ENCODE measurements around the gene TUBB1.

TUBB1 gene

GRCh38 chr20:59069026-59069425 is 49.8 kb downstream of the TUBB1 start:
- DNase-seq: no peak
- Histone ChIP-seq H3K79me2 (ENCODE audit: insufficient read depth, low read length) (no peaks in the 10 kb centered on the region), H3K9me3 (ENCODE audit: insufficient read depth, low read length, severe bottlenecking) (no peaks in the 10 kb centered on the region), H3K4me1 (ENCODE audit: insufficient read depth, low read length) (no peaks in the 10 kb centered on the region), H3K27ac (ENCODE audit: low read length) (no peak overlapping the region), H3K9ac (ENCODE audit: low read depth, low read length) (no peak overlapping the region), H3K4me3 (ENCODE audit: low read depth in 1 of 2, low read length in 2 of 2) (no peak overlapping the region), H2AFZ (ENCODE audit: low read depth, low read length) (no peak overlapping the region), H4K20me1 (ENCODE audit: insufficient read depth, low read length) (no peaks in the 10 kb centered on the region), H3K36me3 (ENCODE audit: insufficient read depth, low read length) (no peaks in the 10 kb centered on the region), H3K27me3 (ENCODE audit: insufficient read depth, low read length, poor library complexity) (peaks cover 51% of the 10 kb centered on the region), H3K4me2 (ENCODE audit: insufficient read depth, low read length) (no peak overlapping the region)
- TF ChIP-seq EZH2 (IDR thresholded peaks at IDR 0.05; ENCODE audit: borderline replicate concordance, low read depth, low read length, severe bottlenecking) (no peak), CTCF (IDR thresholded peaks at IDR 0.05; ENCODE audit: borderline replicate concordance, extremely low read depth, low read length, poor library complexity, severe bottlenecking) (no peak)
- no peak for ATAC-seq (ENCODE audit: insufficient read depth, low read depth)

GRCh38 chr20:59071216-59071615 is 52.0 kb downstream of the TUBB1 start:
- no peak overlapping the region for H3K27ac ChIP-seq (ENCODE audit: low read length)
- no peaks in the 10 kb centered on the region for H3K36me3 ChIP-seq (ENCODE audit: insufficient read depth, low read length)
- no peaks in the 10 kb centered on the region for H3K4me1 ChIP-seq (ENCODE audit: insufficient read depth, low read length)
- H3K4me3 ChIP-seq (ENCODE audit: low read depth in 1 of 2, low read length in 2 of 2): no peak overlapping the region
- H3K27me3 ChIP-seq (ENCODE audit: insufficient read depth, low read length, poor library complexity): peaks cover 39% of the 10 kb centered on the region
- H4K20me1 ChIP-seq (ENCODE audit: insufficient read depth, low read length): no peaks in the 10 kb centered on the region
- no peak overlapping the region for H3K9ac ChIP-seq (ENCODE audit: low read depth, low read length)
- H3K79me2 ChIP-seq (ENCODE audit: insufficient read depth, low read length): no peaks in the 10 kb centered on the region
- TF ChIP-seq CTCF (IDR thresholded peaks at IDR 0.05; ENCODE audit: borderline replicate concordance, extremely low read depth, low read length, poor library complexity, severe bottlenecking) (no peak), EZH2 (IDR thresholded peaks at IDR 0.05; ENCODE audit: borderline replicate concordance, low read depth, low read length, severe bottlenecking) (no peak)
- H3K9me3 ChIP-seq (ENCODE audit: insufficient read depth, low read length, severe bottlenecking): no peaks in the 10 kb centered on the region
- H3K4me2 ChIP-seq (ENCODE audit: insufficient read depth, low read length): no peak overlapping the region
- no peak overlapping the region for H2AFZ ChIP-seq (ENCODE audit: low read depth, low read length)
- ATAC-seq (ENCODE audit: insufficient read depth, low read depth) (no peak), DNase-seq (no peak)

GRCh38 chr20:59073582-59073981 is 54.4 kb downstream of the TUBB1 start:
- no peak for DNase-seq
- Histone ChIP-seq H3K4me1 (ENCODE audit: insufficient read depth, low read length) (no peaks in the 10 kb centered on the region), H3K9me3 (ENCODE audit: insufficient read depth, low read length, severe bottlenecking) (no peaks in the 10 kb centered on the region), H3K27ac (ENCODE audit: low read length) (no peak overlapping the region), H3K4me2 (ENCODE audit: insufficient read depth, low read length) (no peak overlapping the region), H3K27me3 (ENCODE audit: insufficient read depth, low read length, poor library complexity) (peaks cover 38% of the 10 kb centered on the region), H3K4me3 (ENCODE audit: low read depth in 1 of 2, low read length in 2 of 2) (no peak overlapping the region), H3K9ac (ENCODE audit: low read depth, low read length) (no peak overlapping the region), H4K20me1 (ENCODE audit: insufficient read depth, low read length) (no peaks in the 10 kb centered on the region), H2AFZ (ENCODE audit: low read depth, low read length) (no peak overlapping the region), H3K36me3 (ENCODE audit: insufficient read depth, low read length) (no peaks in the 10 kb centered on the region), H3K79me2 (ENCODE audit: insufficient read depth, low read length) (no peaks in the 10 kb centered on the region)
- ATAC-seq (ENCODE audit: insufficient read depth, low read depth): no peak
- no peak for TF ChIP-seq EZH2 (IDR thresholded peaks at IDR 0.05; ENCODE audit: borderline replicate concordance, low read depth, low read length, severe bottlenecking)
- TF ChIP-seq CTCF (IDR thresholded peaks at IDR 0.05; ENCODE audit: borderline replicate concordance, extremely low read depth, low read length, poor library complexity, severe bottlenecking): no peak

- ATAC-seq (ENCODE audit: insufficient read depth, low read depth): no peak
- no peak for TF ChIP-seq EZH2 (IDR thresholded peaks at IDR 0.05; ENCODE audit: borderline replicate concordance, low read depth, low read length, severe bottlenecking)
- no peak for TF ChIP-seq CTCF (IDR thresholded peaks at IDR 0.05; ENCODE audit: borderline replicate concordance, extremely low read depth, low read length, poor library complexity, severe bottlenecking)
- DNase-seq: no peak
- H3K9me3 ChIP-seq (ENCODE audit: insufficient read depth, low read length, severe bottlenecking): no peaks in the 10 kb centered on the region
- no peaks in the 10 kb centered on the region for H4K20me1 ChIP-seq (ENCODE audit: insufficient read depth, low read length)
- H3K4me1 ChIP-seq (ENCODE audit: insufficient read depth, low read length): no peaks in the 10 kb centered on the region
- H3K36me3 ChIP-seq (ENCODE audit: insufficient read depth, low read length): no peaks in the 10 kb centered on the region
- no peak overlapping the region for H3K9ac ChIP-seq (ENCODE audit: low read depth, low read length)
- peaks cover 36% of the 10 kb centered on the region for H3K27me3 ChIP-seq (ENCODE audit: insufficient read depth, low read length, poor library complexity)
- no peak overlapping the region for H3K4me3 ChIP-seq (ENCODE audit: low read depth in 1 of 2, low read length in 2 of 2)
- H3K4me2 ChIP-seq (ENCODE audit: insufficient read depth, low read length): no peak overlapping the region
- H3K79me2 ChIP-seq (ENCODE audit: insufficient read depth, low read length): no peaks in the 10 kb centered on the region
- H2AFZ ChIP-seq (ENCODE audit: low read depth, low read length): no peak overlapping the region
- no peak overlapping the region for H3K27ac ChIP-seq (ENCODE audit: low read length)
Measured at GRCh38 chr20:59074456-59074855, 55.2 kb downstream of the TUBB1 start.

Data from DND-41 (cell line).